Pons (tissue), 1 donor: Measurements from ENCODE around the gene GPC6.

Experiments
- DNase-seq: peaks from one replicate; pipeline ENCODE4 v3.0.0-alpha.2; 2016; ENCODE audit warnings: low spot score

GPC6 gene

DNA sequence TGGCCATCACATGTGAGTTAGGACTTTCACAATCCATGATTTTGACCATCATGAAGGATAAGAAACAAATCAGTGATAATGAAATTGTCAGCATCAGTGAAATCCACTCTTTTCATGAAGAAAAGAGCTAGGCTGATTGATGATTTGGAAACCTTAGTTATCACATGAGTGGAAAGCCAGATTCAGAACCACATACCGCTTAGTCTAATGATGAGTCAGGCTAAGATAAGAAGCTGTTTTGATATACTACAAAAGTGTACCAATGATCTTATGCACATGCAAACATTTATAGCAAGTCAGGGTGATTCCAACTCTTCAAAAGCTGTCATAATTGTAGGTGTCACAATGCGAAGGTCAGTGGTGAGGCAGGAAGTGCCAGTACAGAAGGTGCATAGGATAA, 519.3 kb downstream of the GPC6 start:
- DNase-seq = no peak

DNA sequence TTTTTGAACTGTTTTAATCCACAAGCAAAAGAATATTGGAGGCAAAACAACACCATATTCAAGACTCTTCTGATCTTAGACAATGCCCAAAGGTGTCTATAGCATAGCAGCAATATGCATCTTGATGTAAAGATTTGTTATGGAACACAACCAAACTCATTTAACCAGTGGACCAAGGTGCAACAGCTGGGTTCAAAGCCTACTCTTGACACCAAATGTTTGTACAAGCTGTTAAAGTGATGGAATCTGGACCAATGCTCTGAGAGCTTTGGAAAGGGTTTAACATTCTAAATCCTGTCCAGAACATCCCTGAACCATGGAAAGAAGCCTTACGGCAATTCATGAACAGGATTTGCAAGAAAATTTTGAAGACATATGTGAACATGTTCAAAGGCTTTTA, 520.0 kb downstream of the GPC6 start:
- no peak for DNase-seq

DNA sequence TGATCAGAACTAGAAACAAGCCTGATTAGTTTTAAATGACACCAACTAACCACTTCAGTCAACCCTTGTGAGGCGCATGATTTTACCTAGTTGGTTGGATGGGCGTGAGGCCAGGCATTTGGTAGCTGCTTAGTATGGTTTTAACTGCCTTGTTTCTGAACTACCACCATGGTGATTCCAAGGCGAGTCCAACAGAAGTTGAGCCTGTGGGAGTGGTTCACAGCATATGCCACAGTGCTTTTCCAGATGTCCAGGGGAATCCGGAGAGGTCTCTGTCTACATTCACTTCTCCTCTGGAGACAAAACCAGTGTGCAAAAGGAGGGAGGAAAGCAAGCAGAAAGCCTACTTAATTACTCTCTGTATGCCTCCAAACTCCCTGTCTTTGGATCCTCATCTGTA, 524.1 kb downstream of the GPC6 start:
- no peak for DNase-seq

DNA sequence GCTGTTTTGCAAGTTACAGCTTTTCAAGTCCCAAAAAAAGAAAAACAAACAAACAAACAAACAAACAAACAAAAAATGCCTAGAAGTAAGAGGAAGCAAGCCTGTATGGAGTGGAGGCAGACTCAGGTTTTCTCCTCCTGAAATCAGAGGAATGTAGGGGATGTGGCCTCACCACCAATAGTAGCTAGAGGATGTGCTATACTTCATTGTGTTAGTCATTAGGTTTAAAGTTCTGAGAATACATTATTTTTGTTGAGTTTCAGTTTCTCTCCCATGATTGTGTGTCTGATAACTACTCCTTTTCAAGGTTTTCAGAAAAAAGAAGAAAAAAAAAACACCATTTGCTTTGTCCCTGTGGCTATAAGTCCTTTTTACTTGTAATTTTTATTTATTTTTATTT, 524.5 kb downstream of the GPC6 start:
- DNase-seq = no peak

DNA sequence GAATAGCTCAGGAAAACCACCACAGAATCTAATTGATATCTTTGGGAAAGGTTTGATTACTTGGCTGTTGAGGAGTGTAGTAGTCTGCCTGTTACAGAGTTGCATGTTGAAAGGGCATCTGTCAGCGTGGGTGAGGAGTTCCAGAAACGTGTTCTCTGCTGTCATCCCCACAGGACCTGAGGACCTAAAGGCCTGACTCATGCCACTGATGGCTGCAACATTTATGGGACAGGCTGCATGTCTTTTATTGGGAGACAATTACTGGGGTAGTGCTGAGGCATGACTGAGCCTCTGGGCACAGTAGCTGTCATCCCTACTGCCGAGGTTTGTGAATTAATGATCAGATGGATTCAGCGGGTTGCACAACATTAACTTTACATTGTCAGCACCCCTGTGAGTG, 525.9 kb downstream of the GPC6 start:
- no peak for DNase-seq

DNA sequence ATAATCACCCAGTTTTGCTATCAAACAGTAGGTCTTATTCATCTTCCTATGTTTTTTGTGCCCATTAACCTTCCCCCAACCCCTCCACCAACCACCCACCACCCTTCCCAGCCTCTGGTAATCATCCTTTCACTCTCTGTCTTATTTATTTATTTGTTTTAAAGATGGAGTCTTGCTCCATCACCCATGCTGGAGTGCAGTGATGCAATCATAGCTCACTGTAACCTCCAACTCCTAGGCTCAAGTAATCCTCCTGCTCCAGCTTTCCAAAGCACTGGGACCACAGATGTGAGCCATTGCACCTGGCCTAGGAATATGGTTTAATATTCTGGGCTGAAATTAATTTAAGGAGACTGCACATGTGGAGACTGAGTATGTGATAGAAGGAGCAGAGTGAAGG, 527.0 kb downstream of the GPC6 start:
- no peak for DNase-seq

DNA sequence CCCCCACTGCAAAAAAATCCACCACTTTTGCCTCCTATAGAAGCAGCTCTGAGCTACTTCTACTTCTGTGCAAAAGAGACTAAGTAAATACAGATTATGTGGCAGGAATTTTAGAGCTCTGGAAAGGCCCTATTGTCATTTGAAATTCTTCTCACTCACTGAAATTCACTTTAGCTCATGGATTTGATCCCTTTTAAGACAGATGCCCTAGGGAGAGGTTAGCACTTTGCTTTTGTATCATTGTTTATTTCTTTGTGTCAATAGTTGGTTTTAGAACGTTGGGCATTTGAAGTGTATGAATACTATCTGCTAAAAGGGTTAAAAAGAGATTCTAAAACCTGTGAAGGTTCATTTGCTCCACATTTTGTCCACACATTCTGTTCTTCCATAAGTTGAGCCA, 528.7 kb downstream of the GPC6 start:
- DNase-seq = no peak

DNA sequence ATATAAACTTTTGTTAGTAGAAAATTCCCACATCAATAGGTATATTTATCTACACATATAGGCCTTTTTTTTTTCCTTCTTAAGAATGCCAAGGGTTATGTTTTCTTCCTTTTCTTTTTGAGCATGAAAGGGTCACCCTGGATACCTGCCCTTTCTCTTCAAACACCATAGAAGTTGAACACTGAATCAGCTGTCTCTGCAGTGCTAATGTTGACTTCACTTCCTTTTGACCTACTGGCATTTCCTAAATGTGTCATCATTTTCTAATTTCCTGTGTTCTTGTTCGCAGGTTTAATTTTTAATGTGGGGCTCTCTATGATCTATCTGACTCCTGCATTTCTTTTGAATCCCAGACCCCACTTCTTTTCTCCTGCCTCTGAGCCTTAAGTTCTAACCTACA, 532.0 kb downstream of the GPC6 start:
- no peak for DNase-seq

DNA sequence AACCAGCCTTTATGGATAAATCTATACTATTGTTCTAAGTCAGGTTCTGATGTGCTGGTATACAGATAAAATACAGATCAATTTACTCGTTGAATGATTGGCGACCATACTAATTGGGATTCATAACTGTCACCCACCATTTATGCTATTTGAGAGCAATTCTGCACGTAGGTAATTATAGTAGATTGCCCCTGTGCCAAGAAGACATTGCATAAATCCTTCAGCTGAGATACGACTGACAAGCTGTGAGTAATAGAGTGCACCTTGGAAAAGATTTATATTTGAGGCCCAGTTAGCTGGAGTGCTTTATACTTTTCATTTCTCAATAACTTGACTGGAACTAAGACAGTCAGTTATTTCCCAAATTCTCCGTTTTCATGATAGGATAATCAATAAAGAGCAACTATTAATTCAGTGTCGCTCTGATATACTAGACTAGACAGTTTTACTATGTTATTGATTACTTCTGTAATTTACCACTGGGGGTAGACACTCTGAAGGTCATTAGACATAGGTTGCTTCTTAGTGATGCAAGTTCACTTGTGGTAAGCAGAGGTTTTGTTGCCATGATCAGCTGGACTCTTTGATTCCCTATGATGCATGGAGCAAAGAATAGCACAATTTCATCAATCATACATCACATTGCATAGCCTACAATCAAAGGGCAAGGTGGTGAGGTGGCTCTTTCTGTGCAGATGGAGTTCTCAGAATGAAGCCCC, 536.3 kb downstream of the GPC6 start:
- no peak for DNase-seq

DNA sequence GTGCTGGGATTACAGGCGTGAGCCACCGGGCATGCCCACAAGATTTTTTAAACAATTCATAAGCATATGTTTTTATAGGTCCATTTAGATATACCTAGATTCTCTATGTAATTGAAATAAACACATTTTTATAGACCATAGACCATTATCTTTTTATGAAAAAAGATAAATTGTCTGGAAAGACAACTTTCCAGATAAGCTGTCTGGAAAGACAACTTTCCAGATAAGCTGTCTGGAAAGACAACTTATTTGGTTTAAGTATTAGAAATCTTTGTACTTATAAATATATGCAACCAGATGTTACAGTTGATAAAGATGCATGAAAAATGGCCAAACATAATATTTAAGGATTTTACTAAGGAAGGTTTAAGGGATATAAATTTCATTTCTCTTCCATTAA, 538.5 kb downstream of the GPC6 start:
- DNase-seq = no peak

DNA sequence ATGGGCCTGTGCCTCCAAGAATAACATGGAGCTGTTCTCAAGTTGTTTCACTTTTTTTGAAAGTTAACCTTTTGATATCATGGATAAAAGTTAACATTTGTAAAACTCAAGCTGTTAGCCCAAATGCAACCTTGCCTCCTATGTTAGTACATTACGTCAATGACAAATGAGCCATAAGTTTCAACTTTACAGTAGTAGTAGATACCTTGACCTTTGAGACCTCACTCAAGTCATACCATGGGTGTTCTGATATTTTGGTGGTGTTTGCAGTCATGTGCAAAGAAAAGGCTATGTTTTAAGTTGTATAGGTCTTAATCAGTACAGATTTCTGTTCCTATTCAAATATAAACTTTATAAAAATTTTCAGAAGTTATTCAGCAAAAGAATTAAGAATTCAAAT, 539.2 kb downstream of the GPC6 start:
- no peak for DNase-seq

DNA sequence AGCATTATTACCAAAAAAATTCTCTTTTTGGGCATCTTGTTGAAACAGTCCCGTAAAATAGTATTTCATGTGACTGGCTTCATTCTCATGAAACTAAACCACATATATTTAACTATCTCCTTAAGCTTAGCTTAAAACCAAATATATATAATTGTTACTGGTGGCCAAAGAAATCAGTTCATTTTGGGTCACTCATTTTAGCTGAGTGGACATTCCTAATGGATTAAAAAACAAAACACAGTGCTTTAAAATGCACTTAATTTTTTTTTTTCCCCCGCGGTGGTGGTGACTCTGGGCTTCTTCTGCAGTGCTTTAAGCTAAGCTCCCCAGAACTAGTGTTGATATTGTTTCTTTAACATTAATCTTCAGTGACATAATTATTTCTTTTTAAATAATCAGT, 540.1 kb downstream of the GPC6 start:
- no peak for DNase-seq

DNA sequence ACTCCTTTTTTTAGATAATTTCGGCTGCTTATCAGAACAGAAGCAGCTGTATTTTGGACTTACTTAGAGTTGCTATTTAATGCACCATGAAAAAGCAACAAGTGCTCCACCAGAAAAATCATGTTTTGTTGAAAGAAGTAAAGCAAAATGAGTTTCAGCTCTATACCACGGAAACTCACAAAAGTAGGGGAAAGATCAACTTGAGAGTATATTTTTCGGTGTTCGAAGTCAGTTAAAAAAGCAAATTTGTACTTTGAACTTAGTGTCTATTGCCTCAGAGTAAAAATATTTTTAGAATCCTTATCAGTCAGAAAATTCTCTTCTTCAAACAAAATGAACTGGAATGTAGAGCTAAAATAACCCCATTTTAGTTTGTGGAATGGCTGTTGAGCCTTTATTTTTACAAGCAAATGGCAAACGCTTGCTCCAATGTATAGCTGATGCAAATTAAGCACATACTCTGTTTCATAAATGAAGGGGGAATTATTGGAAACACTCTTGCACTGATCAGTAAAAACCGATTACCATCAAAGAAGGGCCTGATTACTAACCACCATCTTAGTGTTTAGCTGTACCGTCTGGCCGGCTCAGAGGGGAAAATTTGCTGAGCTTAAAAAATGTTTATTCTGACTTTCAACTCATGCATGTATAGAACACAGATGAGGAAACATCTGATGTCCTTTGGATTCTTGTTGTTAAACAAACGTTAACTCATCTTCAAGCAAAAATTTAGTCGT, 540.7 kb downstream of the GPC6 start:
- DNase-seq = no peak

DNA sequence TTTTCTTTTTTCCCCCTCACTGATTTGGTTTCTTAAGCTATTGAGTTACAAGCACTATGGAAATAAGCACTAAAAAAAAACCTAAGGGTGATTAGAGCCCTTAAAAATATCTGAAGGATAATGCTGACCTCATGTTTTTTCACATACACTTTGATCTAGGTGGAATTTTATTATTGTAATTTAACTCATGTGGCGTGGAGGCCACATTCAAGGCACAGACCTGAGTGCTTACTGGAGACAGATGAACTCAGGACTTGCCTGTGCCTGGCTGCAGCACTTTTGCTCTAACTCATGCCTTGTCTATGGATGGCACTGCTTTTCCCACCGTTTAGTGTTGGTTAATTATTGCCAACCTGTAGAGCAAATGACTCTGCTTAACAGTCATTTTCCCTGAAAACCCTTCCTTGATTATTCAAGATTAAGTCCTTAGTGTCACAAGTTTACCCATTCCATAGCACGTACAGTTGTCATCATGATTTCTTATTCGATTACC, 541.4 kb downstream of the GPC6 start:
- no peak for DNase-seq

DNA sequence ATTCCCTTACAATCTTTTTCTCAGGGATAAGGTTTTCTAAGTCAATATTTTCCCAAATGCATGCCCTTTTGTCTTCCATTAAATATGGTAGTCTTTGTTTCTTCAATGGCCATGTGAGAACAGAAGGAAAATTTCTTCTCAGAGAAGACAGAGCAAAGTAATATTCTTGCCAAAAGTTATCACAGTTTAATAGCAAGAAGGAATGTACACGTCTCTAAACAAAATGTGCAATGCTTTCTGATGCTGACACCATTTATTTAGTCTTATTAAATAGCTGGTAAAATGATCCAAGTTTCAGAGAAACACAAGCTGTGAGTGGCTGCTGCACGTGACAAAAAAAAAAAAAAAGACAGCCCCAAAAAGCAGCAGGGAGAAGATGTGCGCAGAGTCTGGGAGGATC, 542.5 kb downstream of the GPC6 start:
- DNase-seq = no peak

DNA sequence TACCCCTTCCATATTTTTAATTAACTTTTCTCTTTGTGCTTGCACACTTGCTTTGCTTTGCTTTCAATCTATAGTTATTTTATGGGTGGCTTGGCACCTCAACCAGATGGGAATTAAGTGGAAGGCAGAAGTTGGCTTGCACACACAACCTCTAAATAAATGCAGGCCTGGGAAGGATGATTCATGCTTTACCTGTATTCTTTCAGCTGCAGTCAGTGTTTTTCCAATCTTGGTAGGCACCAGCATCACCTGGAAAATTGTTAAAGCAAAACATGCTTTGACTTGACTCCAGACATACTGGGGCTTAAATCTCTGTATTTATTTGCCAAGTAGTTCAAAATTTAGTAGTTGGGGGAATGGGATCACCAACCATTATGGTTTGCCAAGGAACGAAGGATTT, 543.0 kb downstream of the GPC6 start:
- no peak for DNase-seq

DNA sequence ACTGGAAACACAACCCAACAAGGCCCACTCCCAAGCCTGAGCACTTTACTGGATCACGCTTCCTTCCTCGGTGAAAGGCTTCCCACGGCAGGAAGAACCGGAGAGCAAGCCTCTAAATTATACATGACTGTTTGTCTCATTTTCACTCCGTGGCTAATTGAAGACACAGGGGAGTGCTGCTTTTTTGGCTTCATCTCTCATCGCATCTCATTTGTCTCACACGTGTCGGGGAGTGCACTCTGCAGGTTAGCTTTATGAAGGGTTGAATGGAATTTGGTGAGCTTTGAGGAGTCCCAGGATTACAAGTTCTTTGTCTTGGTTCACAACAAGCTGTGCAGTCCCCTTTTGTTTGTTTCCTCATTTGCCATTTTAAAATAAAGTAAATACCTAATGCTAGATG, 544.6 kb downstream of the GPC6 start:
- DNase-seq = no peak

DNA sequence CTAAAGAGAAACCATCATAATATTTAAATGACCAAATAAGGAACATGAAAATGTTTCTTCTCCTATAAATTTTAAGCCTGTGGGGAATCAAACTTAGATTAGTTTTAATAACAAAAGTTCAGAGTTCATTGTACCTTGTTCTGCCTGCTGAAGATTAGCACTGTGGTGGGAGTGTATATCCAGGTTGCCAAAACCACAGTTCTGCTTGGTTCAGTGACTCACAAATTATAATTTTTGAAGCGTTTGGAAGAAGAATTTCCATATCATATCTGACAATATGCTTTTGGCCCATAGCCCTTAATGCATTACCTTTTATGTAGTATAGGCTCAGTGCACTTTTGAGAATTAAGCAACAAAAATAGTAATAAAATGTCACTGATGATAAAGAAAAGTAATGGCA, 545.2 kb downstream of the GPC6 start:
- no peak for DNase-seq

DNA sequence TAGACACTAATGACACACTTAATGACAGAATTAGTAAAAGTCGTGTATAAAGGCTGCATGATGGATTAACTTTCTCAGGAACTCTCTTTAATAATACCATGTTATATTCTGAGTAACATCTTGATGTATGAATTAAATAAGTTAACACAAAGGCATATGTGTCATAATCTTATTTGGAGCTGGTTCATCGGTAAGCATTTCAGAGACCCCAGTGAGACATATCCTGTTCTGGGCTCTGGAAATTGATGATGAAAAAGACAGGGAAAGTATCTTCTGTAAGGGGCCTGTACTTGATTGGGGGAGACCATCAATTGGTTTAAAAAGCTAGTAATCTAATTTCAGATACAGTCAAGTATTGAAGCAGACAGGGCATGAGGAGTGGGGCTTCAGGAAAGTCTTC, 547.9 kb downstream of the GPC6 start:
- no peak for DNase-seq

DNA sequence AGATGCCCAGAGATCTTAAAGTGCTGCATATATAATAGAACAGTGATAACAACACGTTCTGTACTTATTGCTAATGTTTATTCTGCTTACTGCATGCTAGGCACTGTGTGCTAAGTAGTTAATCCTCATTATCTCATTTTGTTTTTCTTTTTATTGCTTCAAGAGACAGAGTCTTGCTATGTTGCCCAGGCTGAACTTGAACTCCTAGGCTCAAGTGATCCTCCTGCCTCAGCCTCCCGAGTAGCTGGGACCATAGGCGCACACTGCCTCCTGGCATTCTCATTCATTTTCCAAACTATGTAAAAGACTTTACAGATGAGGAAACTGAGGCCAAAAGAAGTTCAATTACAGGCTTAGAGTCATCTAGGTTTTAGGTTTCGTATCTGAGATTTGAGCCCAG, 548.4 kb downstream of the GPC6 start:
- DNase-seq = no peak

DNA sequence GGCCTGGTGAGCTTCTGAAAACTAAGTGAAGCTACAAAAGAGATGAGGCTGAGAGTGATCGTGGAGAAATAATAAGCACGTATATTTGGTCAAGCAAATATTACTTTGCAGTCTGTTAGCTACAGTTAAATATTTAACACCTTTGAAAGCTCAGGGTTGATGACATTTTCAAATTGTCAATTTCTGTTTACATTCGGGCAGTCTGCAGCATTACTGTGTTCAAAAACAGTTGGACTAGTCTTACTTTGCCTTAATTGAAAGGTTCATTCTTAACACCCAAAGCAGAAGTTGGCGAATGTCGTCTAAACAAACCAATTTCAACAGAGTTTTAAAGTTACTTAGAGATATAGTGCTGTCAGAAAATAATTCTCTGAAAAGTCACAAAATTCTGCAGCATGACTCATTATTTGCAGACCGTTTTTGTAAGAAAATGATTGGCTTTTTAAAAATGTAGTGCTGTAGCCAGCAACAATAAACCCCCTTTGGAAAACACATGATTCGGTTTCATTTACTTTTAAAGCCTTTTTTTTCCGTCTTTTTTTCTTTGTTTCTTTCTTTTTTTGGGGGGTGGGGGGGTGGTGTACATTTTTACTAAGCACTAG, 549.0 kb downstream of the GPC6 start:
- no peak for DNase-seq

DNA sequence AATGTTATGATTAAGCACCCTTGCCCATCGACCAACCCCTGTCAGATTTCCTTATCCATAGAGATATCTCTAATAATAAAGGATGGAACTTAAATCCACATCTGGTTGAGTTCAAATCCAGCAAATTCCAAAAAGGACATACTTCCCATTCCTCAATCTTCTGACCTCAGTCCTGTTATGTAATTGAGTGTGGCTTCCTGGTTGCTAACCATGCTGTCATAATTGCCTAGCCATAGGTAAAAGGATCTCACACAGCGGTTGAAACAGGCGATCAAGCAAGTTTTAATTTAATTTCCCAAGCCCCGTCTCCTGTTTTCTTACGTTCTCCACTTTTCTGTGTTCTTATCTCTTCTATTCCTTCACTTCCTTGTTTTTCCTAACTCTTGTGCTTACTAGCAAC, 550.3 kb downstream of the GPC6 start:
- no peak for DNase-seq

DNA sequence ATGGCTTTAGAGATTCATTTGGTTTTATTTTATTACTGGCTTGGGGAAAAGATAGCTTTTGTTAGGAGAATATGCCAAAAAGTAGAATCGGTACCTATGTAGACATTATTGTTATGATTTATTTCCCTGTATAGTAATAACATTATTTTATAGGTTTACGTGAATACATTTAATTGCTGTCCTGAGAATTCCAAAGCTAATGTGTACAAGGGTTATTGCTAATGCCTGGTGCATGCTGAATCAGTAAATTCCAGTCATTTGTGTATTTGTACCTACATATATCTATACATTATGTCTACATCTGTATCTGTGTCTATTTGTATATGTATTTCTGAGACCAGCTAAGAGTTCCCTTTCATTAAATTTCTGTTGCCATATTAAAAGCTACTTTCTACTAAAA, 550.9 kb downstream of the GPC6 start:
- no peak for DNase-seq
